Duodenal mucosa (tissue), 2 donors: ENCODE measurements around the gene CHD9.
"Not testable (repeated sequence)": the region's sequence is repeated elsewhere in the genome, so short reads cannot be mapped to it uniquely, and the experiment has no call there.

ENCODE experiments used
- H3K27ac ChIP-seq: one replicate; pipeline ENCODE4 v1.7.0; 2013; ENCODE audit warnings: low read depth, low read length
- H3K27me3 ChIP-seq, 2 donors: one replicate each; pipeline ENCODE4 v1.7.0; 2013; ENCODE audit warnings: low read length in 2 of 2, control low read depth in 1 of 2; ENCODE audit not compliant: insufficient read depth in 2 of 2, control insufficient read depth in 1 of 2
- H3K36me3 ChIP-seq, 2 donors: one replicate each; pipeline ENCODE4 v1.7.0; 2013; ENCODE audit warnings: low read length in 2 of 2, control low read depth in 1 of 2; ENCODE audit not compliant: insufficient read depth in 2 of 2, control insufficient read depth in 1 of 2
- H3K4me1 ChIP-seq, 2 donors: one replicate each; pipeline ENCODE4 v1.7.0; 2013; ENCODE audit warnings: low read length in 2 of 2, control low read depth in 1 of 2; ENCODE audit not compliant: insufficient read depth in 2 of 2, control insufficient read depth in 1 of 2
- H3K4me3 ChIP-seq, 2 donors: one replicate each; pipeline ENCODE4 v1.7.0; 2013; ENCODE audit warnings: low read length in 2 of 2, low read depth in 1 of 2
- H3K9ac ChIP-seq, 2 donors: one replicate each; pipeline ENCODE4 v1.7.0; 2013; ENCODE audit warnings: low read length in 2 of 2, low read depth in 1 of 2
- H3K9me3 ChIP-seq, 2 donors: one replicate each; pipeline ENCODE4 v1.7.0; 2013; ENCODE audit warnings: low read length in 2 of 2, control low read depth in 1 of 2; ENCODE audit not compliant: control insufficient read depth in 1 of 2

Gene CHD9

DNA sequence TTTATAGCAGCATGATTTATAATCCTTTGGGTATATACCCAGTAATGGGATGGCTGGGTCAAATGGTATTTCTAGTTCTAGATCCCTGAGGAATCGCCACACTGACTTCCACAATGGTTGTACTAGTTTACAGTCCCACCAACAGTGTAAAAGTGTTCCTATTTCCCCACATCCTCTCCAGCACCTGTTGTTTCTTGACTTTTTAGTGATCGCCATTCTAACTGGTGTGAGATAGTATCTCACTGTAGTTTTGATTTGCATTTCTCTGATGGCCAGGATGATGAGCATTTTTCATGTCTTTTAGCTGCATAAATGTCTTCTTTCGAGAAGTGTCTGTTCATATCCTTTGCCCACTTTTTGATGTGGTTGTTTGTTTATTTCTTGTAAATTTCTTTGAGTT is 276.2 kb downstream of the CHD9 start:
- H3K9me3 ChIP-seq, H3K9ac ChIP-seq, H3K27me3 ChIP-seq, H3K36me3 ChIP-seq, H3K4me1 ChIP-seq, H3K27ac ChIP-seq, H3K4me3 ChIP-seq: not testable (repeated sequence)

DNA sequence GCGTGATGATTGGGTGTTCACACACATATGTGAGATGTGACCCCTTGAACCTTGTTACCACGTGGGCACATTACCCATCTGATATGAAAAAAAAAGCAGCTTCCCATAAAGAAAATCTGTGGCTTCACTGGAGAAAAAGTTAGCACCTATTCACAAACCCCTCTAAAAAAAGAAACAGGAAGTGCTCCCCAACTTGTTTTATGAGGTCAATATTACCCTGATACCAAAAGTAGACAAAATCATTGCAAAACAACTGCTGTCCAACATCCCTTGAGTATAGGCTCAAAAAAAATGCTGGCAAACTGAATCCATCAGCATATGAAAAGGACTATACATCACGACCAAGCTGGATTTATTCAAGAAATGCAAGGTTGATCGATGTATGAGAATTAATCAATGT is 279.8 kb downstream of the CHD9 start:
- H3K4me1 ChIP-seq: no peaks in the 10 kb centered on the region
- H3K27me3 ChIP-seq: no peaks in the 10 kb centered on the region
- H3K4me3 ChIP-seq: no peak overlapping the region
- H3K9ac ChIP-seq: no peak overlapping the region
- H3K27ac ChIP-seq: no peak overlapping the region
- no peaks in the 10 kb centered on the region for H3K9me3 ChIP-seq
- H3K36me3 ChIP-seq: no peaks in the 10 kb centered on the region

DNA sequence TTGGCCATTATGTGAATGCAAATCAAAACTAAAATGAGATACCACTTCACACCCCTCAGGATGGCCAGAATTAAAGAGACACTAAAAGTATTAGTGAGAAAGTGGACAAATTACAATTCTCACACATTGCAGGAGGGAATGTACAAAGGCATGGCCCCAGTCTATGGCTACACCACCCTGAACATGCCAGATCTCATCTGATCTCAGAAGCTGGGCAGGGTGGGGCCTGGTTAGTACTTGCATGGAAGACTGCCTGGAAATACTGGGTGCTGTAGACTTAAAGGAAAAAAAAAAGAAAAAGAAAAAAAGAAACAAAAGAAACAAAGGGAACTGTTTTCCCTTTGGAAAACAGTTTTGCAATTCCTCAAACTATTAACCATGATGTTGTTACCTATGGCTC is 282.5 kb downstream of the CHD9 start:
- Histone ChIP-seq H3K4me1 (no peaks in the 10 kb centered on the region), H3K36me3 (no peaks in the 10 kb centered on the region), H3K9me3 (no peaks in the 10 kb centered on the region), H3K9ac (no peak overlapping the region), H3K4me3 (no peak overlapping the region), H3K27ac (no peak overlapping the region), H3K27me3 (no peaks in the 10 kb centered on the region)

DNA sequence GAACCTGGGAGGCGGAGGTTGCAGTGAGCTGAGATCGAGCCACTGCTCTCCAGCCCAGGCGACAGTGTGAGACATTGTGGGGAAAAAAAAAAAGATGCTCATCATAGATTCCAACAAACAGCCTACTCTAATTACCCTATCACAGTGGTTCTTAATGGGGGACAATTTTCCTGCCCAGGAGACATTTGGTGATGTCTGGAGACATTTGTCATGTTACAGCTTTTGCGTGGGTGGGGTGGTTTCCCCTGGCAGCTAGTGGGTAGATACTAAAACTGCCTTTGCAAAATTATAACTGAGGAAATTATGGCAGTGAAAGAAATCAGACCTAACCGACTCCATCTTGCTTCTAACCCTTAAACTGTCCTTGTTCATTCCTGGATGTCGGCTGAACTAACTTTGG is 287.0 kb downstream of the CHD9 start:
- H3K9me3 ChIP-seq: no peaks in the 10 kb centered on the region
- H3K9ac ChIP-seq: no peak overlapping the region
- H3K4me3 ChIP-seq: no peak overlapping the region
- H3K4me1 ChIP-seq: no peaks in the 10 kb centered on the region
- H3K27ac ChIP-seq: no peak overlapping the region
- H3K27me3 ChIP-seq: no peaks in the 10 kb centered on the region
- no peaks in the 10 kb centered on the region for H3K36me3 ChIP-seq

DNA sequence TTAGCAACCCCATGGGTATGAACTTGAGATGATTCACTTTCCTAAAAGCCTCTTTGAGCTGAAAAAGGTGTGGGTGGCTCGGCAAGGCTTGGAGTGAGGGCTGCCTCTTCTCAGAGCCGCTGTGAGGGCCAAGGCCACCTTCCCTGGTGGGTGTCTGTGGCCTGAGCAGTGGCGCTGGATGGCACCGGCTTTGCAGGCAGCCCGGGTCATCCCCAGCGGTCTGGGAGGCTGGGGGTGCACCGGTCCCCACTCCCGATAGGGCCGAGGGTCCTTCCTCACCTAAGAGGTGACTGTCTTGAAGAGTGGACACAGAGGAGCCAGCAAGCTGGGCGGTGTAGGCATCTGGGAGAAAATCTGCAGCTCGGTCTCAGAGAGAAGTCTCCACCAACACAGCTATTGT is 300.3 kb downstream of the CHD9 start:
- no peaks in the 10 kb centered on the region for H3K27me3 ChIP-seq
- H3K27ac ChIP-seq: no peak overlapping the region
- H3K4me3 ChIP-seq: no peak overlapping the region
- no peak overlapping the region for H3K9ac ChIP-seq
- H3K4me1 ChIP-seq: no peaks in the 10 kb centered on the region
- no peaks in the 10 kb centered on the region for H3K9me3 ChIP-seq
- no peaks in the 10 kb centered on the region for H3K36me3 ChIP-seq

DNA sequence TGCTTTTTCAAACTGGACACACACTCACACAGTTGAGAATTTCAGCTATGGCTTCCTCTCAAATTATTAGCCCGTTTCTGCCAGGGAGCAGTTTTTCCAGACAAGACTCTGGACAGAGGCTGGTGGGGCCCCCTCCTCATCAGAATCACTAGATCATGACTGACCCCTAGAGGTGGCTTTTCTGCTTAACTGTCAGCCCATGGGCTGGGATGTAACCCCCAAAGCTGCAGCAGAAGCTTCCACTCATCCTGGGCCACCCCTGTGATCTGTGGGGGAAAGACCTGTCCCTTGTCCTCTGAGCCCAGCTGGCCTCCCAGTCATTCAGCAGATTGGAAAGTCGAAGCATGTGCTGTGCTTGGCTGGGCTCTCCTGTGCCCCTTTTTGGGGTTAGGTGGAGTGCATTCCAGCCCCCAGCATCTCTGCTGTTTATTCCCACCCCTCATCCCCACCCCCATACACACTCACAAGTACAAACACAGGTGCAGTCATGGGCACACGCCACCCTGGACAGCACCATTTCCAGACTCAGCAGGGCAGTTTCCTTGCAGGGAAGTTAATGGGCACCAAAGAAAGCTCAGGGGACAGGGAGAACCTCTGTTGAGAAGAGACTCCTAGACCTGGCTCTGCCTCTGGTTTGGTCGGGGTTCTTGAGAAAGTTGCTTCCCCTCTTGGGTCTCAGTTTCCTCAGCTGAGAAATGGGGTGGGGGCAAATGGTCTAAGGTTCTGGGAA is 301.9 kb downstream of the CHD9 start:
- no peaks in the 10 kb centered on the region for H3K4me1 ChIP-seq
- no peaks in the 10 kb centered on the region for H3K36me3 ChIP-seq
- H3K27ac ChIP-seq: no peak overlapping the region
- H3K9me3 ChIP-seq: no peaks in the 10 kb centered on the region
- no peak overlapping the region for H3K4me3 ChIP-seq
- no peak overlapping the region for H3K9ac ChIP-seq
- no peaks in the 10 kb centered on the region for H3K27me3 ChIP-seq

DNA sequence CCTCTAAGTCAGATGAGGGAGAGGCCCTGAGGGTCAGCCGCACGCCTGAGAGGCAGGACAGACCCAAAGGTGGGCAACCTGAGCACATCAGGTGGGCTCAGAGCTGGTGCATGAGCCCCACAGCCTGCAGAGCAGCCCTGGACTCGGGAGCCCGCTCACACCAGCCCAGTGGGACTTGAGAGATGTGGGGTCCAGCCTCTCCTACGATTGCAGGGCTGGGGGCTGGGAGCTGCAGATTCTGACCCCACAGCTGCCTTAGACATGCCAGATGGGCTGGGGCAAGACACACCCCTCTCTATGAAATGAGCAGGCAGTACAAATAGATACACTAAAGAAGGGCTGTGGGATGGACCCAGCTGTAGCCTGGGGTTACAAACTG is 302.4 kb downstream of the CHD9 start:
- Histone ChIP-seq H3K36me3 (no peaks in the 10 kb centered on the region), H3K4me1 (no peaks in the 10 kb centered on the region), H3K4me3 (no peak overlapping the region), H3K27ac (no peak overlapping the region), H3K9ac (no peak overlapping the region), H3K27me3 (no peaks in the 10 kb centered on the region), H3K9me3 (no peaks in the 10 kb centered on the region)

DNA sequence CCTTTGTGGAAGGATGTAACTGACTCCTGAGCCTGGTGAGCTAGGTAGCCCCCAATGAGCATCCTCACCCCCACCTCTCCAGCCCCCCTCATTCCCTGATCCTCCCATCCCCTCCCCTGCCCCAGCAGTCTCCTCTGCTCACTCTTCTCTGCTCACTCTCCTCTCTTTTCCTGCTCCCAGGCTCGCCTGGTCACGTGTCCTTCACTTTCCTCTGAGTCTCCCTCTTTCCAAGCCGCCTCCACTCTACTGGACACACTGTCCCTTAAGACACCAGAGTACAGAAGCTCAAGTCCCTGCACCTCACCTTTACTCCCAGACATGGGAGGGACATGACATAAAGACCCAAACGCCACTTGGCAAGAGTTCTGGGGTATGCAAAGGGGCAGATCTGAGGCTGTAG is 303.2 kb downstream of the CHD9 start:
- Histone ChIP-seq H3K9me3 (no peaks in the 10 kb centered on the region), H3K36me3 (no peaks in the 10 kb centered on the region), H3K4me3 (no peak overlapping the region), H3K27me3 (no peaks in the 10 kb centered on the region), H3K9ac (no peak overlapping the region), H3K27ac (no peak overlapping the region), H3K4me1 (no peaks in the 10 kb centered on the region)

DNA sequence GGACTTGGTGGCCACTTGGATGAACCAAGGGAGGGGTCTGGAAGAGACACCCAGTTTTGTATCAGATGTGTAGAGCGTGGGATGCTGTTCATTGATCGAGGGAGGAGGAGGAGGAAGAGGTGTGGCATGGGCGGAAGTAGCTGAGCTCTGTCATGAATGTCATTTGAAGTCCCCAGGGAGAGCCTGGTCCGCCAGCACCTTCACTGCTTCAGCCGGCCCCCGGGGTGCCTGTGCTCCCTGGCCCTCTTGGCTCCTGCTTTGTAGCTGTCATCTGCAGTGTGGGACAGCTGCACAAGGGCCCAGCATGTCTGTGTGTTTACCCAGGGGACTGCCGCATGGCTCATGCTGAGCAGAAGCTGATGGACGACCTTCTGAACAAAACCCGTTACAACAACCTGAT is 304.1 kb downstream of the CHD9 start:
- H3K4me1 ChIP-seq: no peaks in the 10 kb centered on the region
- no peak overlapping the region for H3K9ac ChIP-seq
- H3K4me3 ChIP-seq: no peak overlapping the region
- H3K9me3 ChIP-seq: no peaks in the 10 kb centered on the region
- no peak overlapping the region for H3K27ac ChIP-seq
- H3K36me3 ChIP-seq: no peaks in the 10 kb centered on the region
- no peaks in the 10 kb centered on the region for H3K27me3 ChIP-seq

DNA sequence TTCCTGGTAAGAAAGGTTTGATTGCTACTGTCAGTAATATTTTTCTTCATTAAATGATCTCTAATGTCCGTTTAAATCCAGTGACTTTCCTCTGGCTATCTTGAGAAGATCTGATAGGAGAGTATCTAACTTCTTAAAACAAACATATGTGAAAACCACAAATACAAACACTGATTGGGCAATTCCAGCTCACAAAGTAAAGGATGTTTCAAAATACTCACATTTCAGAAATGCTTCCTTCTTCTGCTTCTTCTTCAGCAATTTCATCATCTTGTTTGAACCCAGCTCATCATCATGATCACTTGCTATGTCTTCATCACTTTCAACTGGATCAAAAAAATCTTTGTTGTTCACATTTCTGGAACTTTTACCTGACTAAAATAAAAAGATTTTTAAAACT is 315.1 kb downstream of the CHD9 start:
- Histone ChIP-seq H3K4me1 (peaks cover 0 to 3% of the 10 kb centered on the region in 2 donors), H3K9me3 (no peaks in the 10 kb centered on the region), H3K9ac (no peak overlapping the region), H3K27me3 (no peaks in the 10 kb centered on the region), H3K4me3 (no peak overlapping the region), H3K36me3 (no peaks in the 10 kb centered on the region), H3K27ac (no peak overlapping the region)

DNA sequence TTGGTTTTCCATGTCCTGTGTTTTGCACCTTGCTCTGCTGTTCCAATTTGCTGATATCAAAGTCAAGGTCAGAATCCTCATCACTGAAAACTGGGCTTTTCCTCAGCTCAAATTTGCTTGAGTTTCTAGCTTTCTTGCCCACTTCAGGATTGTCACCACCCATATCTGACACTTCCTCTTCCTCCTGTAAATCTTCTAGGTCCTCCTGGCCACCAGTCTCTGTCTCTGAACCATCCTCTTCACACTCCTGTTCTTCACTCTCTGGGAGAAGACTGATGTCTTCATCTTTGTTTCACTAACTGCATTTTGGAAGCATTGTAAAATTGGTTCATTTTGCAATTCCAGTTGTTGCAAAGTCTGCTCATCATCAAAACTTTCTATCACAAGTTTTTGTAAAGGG is 316.0 kb downstream of the CHD9 start:
- Histone ChIP-seq H3K9me3 (no peaks in the 10 kb centered on the region), H3K4me3 (no peak overlapping the region), H3K36me3 (no peaks in the 10 kb centered on the region), H3K27ac (no peak overlapping the region), H3K27me3 (no peaks in the 10 kb centered on the region), H3K4me1 (peaks cover 0 to 3% of the 10 kb centered on the region in 2 donors), H3K9ac (no peak overlapping the region)
